Mammary epithelial cell (primary cell): Measurements from ENCODE around the gene VASN.

Experiments used
- EZH2 ChIP-seq: IDR thresholded peaks from 2 replicates; pipeline ENCODE4 v1.6.1; 2012; ENCODE audit warnings: low read length, inconsistent platforms, borderline replicate concordance
- TF ChIP-seq, protein P1 (sequence below), 2 donors: IDR thresholded peaks in 1 of 2; conservative IDR thresholded peaks in 1 of 2; 2 replicates each; pipeline ENCODE4 v1.5.1; 2011 to 2012; ENCODE audit warnings: inconsistent platforms in 2 of 2, low read length in 2 of 2, mild to moderate bottlenecking in 2 of 2, control low read depth in 1 of 2, low read depth in 1 of 2; ENCODE audit not compliant: insufficient read depth in 1 of 2; ENCODE audit errors: extremely low read depth in 1 of 2

DNA sequence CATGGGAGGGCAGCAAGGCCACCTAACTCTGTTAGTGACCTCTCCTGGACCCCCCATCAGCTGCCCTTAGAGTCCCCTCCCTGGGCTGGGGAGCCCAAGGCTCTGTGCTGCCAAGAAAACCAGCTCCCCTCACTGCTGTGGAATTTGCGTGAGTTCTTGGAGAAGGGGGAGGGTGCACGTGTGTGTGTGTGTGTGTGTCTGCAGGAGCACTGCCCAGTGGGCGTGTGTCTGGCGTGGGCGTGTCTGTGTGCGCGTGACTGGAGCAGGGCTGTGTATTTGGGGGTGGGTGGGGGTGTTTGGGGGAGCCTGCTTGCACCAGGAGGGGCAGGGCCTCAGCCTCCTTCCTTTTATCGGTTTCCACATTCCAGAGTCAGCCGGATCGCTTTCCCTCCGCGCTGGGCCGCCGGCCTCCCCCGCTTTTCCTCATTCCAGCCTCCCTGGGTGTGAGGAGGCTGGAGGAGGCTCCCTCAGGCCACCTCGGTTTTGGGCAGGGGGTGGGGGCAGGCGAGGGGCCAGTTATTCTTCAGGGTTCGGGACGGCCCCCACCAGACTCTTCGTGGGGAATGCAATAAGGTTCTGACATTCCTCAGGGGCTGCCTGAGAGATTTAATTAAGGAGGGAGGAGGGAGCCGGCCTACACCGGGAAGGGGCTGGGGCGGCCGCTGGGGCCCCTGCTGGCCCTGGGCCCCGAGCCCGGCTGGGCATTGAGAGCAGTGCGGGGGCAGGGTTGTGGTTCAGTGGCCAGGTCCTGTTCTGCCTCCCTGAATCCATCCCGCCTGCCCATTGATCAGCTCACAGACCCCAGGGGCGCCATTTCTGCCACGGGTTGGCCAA is 2.5 kb downstream of the VASN start:
- TF ChIP-seq, protein P1, sequence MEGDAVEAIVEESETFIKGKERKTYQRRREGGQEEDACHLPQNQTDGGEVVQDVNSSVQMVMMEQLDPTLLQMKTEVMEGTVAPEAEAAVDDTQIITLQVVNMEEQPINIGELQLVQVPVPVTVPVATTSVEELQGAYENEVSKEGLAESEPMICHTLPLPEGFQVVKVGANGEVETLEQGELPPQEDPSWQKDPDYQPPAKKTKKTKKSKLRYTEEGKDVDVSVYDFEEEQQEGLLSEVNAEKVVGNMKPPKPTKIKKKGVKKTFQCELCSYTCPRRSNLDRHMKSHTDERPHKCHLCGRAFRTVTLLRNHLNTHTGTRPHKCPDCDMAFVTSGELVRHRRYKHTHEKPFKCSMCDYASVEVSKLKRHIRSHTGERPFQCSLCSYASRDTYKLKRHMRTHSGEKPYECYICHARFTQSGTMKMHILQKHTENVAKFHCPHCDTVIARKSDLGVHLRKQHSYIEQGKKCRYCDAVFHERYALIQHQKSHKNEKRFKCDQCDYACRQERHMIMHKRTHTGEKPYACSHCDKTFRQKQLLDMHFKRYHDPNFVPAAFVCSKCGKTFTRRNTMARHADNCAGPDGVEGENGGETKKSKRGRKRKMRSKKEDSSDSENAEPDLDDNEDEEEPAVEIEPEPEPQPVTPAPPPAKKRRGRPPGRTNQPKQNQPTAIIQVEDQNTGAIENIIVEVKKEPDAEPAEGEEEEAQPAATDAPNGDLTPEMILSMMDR (conservative IDR thresholded peaks at IDR 0.05 in 1 of 2, IDR thresholded peaks at IDR 0.05 in 1 of 2; ENCODE audit: extremely low read depth in 1 of 2, insufficient read depth in 1 of 2, low read depth in 1 of 2, low read length in 2 of 2): no peak
- no peak for TF ChIP-seq EZH2
